GM18519 (cell line): ENCODE results near the gene CDK14.
A peak's percentile ranks its signal among the peaks of the same experiment; 100 is the strongest.

ENCODE experiments used
- ATAC-seq: cut with Tn5 transposase; IDR thresholded peaks from one replicate; pipeline ENCODE4 v1.9.1; 2021; ENCODE audit warnings: mild to moderate bottlenecking, moderate library complexity; ENCODE audit not compliant: unreplicated experiment, low FRiP score

CDK14 gene

DNA sequence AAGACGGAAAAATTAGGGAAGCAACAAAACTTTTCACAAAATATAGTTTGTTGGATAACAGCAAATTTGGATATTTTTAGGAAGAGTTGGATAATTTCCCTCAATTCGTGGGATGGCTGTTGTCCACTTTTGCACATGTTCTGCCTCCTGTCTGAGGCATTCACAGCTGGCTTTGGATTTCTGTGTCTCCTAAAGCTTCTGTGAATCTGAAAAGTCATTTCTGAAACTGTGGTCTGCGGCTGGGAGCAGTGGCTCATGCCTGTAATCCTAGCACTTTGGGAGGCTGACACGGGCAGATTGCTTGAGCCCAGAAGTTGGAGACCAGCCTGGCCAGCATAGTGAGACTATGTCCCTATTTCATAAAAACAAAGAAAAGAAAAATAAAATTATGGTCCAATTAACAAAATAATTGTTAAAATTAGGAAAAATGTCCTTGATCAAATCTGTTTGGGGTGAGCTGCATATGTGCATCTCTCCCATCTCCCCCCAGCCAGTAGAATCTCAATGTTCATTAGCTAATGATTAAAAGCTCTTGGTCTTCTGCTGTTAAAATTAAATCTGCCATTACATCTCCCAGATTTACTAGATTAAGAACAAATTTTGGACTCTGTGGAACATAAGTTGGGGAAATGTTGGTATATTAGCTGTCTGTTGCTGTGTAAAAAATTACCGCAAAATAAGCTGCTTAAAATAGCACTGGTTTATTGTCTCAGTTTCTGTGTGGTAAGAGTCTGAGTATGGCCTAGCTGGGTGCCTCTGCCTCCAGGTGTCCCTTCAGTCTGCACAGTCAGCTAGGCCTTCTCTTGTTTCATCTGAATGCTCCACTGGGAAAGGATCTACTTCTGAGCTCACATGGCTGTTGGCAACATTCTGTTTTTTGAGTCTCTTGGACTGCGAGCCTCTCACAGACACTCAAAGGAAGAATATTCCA, 336.1 kb downstream of the CDK14 start:
- ATAC-seq, result peak; percentile 98

DNA sequence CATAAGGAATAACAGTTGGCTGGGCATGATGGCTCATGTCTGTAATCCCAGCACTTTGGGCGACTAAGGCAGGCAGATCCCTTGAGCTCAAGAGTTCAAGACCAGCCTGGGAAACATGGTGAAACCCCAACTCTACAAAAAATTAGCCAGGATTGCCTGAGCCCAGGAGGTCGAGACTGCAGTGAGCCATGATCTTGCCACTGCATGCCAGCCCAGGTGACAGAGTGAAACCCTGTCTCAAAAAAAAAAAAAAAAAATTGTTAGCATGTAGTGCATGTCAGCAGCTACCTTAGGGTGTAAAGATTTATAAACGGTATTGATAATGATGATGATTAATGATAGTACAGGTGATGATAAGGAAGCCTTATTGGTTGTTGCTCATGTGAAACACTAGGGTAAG, 336.9 kb downstream of the CDK14 start:
- ATAC-seq, result no peak

DNA sequence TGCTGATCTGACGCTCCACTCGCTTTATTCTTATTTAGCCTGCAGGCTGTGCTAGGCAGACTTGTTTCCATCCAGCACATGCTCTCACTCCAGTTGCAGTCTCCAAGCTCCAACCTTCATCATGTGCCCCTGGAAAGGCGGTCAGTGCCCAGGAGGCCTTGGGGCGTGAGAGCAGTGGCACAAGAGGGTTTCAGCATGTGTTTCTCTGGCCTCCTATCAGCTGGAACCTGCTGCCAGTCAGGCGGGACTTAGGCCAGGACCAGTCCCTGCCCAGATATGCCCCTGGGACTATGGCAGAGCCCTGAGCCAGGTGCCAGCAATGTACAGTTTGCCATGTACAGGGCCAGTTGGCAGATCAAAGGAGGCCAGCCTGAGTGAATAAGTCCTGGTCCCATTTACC, 337.9 kb downstream of the CDK14 start:
- no peak for ATAC-seq

DNA sequence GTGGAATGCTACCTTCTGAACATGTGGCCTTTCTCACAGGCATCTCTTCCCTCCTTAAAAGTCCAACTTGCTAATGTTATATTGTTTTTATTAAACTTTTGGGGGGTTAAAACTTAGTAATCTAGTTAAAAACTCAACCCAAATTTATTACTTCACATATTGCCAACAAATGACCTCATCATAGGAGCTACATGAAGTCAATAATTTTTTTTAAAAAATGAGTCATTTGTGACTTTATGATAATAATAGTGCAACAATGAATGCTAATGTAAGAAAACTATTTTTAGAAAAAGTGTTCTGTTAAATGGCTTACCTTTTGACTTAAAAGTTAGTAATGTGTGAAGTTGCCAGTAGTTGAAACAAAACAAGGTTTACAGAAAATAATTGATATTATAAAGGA, 342.2 kb downstream of the CDK14 start:
- ATAC-seq, result no peak

DNA sequence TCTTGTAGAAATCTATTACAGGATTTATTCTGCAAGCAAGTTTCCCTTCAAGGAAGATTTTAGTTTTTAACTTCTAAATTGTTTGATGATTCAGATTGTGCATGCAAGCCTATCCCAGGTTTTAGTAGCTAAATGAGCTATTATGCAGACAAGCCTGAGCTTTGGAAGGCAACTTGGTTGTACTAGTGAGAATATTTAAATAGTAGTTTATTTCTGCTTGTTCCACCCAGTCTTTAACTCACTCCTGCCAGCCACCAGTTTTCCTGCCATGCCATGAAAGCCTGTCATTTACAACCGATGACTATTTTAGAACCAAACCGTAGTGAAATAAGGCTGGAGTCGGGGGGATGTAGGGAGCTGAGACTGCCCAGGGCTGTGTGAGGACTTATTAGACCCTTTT, 343.5 kb downstream of the CDK14 start:
- ATAC-seq, result no peak

GRCh38 chr7:90944021-90944420, 347.9 kb downstream of the CDK14 start:
- no peak for ATAC-seq

GRCh38 chr7:90945104-90945787, 349.1 kb downstream of the CDK14 start:
- ATAC-seq, result no peak

- no peak for ATAC-seq
Measured at GRCh38 chr7:90946730-90947501, 350.8 kb downstream of the CDK14 start.

DNA sequence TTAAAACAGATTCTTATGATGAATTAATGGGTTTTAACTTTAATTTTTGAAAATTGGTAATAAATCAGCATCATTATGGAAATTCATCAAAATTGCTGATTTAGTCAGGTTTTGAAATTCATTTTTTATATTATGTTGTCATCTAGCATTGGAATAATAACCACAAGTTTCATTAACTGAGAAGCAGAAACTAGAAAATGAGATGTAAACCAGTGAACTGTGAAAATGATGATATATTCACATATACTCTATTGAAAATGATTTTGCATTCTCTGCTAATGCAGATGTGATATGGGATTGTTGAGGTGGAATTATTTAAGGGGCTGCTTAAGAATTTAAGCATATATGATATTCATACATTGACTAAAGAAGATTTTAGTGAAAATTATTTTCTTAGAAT, 352.0 kb downstream of the CDK14 start:
- no peak for ATAC-seq

DNA sequence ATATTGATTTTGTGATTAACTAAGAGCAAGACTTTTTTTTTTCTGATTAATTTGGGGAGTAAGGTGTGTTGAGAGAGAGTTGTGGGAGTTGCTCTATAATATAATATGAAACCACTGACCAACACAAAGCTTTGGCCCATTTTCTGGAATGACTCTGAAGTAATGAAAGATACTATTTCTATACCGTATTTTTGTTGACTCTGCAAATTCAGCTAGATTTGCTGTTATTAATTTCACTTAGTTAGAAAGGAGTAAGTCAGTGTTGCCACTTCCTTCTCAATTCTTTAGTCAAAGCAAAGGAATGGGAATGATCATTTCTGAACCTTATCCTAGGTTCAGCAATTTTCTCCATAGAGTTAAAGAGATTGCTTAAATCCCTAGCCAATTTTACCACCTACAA, 355.1 kb downstream of the CDK14 start:
- ATAC-seq, result no peak

- no peak for ATAC-seq
Measured at GRCh38 chr7:90951986-90952954, 356.1 kb downstream of the CDK14 start.

DNA sequence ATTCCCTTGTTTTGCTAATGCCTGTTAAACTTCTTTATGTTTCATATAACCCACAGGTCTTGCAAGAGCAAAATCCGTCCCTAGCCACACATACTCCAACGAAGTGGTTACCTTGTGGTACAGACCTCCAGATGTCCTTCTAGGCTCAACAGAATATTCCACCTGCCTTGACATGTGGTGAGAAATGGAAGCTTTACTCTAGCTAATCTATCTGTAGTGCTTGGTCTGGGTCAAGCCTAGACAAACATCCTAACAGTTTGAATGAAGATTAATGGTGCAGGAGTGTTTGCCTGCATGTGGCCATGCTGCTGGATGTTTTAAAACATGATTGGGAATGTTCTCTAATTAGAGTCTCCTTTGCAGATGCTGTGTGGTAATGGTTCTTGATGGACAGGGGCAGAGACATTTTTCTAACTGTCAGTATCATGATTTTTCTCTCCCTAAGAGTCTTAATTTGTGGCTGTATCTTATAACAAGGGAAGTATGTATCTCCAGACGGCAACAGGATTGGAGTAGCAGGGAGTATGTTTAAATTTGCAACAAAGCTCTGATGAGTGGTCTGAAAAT, 359.6 kb downstream of the CDK14 start:
- ATAC-seq, result no peak

DNA sequence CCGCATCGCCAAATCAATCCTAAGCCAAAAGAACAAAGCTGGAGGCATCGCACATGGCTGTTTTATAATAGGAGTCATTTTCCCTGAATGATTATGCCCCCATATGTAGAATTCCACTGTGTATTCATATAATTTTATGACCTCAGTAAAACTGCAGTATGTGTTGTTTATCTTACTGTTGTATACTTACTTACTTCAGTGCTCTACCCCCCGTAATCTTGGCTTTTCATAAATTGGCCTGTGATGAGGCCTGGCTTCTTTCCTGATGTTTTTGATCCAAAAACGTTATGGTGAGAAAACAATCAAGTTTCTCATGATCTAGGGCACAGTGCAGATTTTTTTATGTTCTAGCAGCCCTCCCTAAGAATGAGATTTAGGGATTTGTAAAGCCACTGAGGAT, 361.8 kb downstream of the CDK14 start:
- no peak for ATAC-seq

- no peak for ATAC-seq
Measured at GRCh38 chr7:90958647-90959046, 362.5 kb downstream of the CDK14 start.

DNA sequence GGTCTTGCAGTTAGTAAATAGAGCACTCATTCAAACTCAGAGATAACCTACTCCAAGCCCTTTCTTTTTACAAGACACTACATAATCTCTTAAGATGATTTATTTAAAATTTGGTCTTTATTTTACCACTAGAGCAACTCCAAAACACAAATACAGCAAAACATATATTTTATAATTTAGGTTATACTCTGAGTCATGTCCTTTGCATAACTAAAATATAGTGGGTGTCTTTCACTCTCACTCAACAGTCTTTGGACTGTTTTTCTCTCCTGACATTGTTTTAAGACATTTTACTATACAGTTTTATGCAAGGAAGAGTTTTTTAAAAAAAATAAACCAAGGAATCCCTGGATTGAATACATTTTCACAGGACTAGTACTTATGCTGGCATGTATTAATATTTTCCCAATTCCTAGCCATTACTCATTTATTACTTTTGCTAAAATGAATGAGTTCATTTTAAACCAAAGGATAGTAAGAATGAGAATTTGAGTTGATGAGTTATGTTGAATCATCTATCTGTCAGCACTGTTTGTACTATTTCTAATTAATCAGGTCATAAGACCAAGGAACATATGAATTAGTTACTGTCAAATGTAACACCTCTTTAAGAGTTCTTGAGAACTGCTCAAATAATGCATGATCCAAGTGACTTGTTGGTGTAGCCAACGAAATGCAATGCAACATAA, 365.1 kb downstream of the CDK14 start:
- ATAC-seq, result no peak

- ATAC-seq, result no peak
Measured at GRCh38 chr7:90965211-90965610, 369.1 kb downstream of the CDK14 start.

GRCh38 chr7:90966346-90966745, 370.2 kb downstream of the CDK14 start:
- ATAC-seq, result no peak

DNA sequence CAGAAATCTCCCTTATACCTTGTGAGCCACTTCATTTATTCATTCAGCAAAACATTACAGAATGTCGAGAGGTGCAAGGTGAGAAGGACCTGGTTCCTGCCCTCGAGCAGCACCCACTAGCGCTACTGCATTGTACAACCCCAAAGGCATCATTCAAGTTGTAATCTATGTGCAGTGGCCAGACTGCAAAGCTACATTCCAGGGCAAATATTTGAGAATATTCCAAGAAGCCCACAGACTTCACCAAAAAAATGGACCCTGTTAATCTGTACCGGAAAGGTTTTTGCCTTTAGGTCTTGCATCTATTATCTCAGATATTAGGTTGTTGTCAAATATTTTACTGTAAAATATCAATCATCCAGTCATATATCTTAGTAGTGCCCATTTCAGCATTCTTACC, 372.8 kb downstream of the CDK14 start:
- ATAC-seq, result no peak

DNA sequence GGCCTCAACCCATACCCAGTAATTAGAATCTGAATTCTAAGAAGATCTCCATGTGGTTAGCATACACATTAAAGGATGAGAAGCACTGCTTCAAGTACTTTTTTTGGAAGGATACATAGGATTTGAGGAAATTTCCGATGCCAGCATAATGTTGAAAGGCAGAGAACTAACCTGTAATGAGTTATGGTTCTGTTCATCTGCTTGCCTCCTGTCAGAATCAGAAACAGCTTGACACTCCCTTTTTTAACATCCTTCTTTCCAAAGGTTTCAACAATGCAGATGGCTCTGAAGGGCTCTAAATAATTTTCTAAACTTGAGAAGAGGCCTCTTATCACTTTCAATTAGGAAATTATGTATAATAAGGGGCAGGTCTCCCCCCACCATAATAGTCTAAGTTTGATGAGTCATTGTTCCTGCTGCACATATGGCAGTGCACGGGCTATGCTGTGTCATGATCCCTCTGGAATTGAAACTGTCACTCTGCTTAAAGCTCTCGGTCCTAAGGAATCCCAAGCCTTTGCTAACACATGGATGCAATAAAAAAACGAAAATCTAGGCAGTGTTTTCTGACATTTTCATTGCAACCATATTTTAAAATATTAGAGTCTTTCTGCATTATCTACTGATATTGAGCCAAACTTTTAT, 376.9 kb downstream of the CDK14 start:
- no peak for ATAC-seq
